Activated T-cell treated with anti-CD3 and anti-CD28 coated beads for 4 hours (primary cell): ENCODE results near the gene COL4A6.

Experiments used
- DNase-seq: peaks from one replicate; pipeline ENCODE4 v3.0.0-alpha.2; 2020

Gene COL4A6

GRCh38 chrX:108323751-108324150 is 114.5 kb downstream of the COL4A6 start:
- DNase-seq, result no peak

GRCh38 chrX:108322234-108322633 is 116.0 kb downstream of the COL4A6 start:
- DNase-seq, result no peak

GRCh38 chrX:108316456-108316855 is 121.8 kb downstream of the COL4A6 start:
- no peak for DNase-seq

GRCh38 chrX:108313669-108314068 is 124.6 kb downstream of the COL4A6 start:
- no peak for DNase-seq

- no peak for DNase-seq
Measured at GRCh38 chrX:108312957-108313356, 125.3 kb downstream of the COL4A6 start.

- no peak for DNase-seq
Measured at GRCh38 chrX:108312011-108312410, 126.2 kb downstream of the COL4A6 start.

- DNase-seq, result no peak
Measured at GRCh38 chrX:108310506-108310905, 127.7 kb downstream of the COL4A6 start.

- DNase-seq, result no peak
Measured at GRCh38 chrX:108309144-108309543, 129.1 kb downstream of the COL4A6 start.

GRCh38 chrX:108307132-108308085 is 130.8 kb downstream of the COL4A6 start:
- DNase-seq, result no peak

- DNase-seq, result no peak
Measured at GRCh38 chrX:108306086-108306485, 132.1 kb downstream of the COL4A6 start.

GRCh38 chrX:108304757-108305156 is 133.5 kb downstream of the COL4A6 start:
- no peak for DNase-seq

- no peak for DNase-seq
Measured at GRCh38 chrX:108304210-108304609, 134.0 kb downstream of the COL4A6 start.

GRCh38 chrX:108303682-108304081 is 134.5 kb downstream of the COL4A6 start:
- DNase-seq, result no peak

- no peak for DNase-seq
Measured at GRCh38 chrX:108299704-108300103, 138.5 kb downstream of the COL4A6 start.

- DNase-seq, result no peak
Measured at GRCh38 chrX:108299101-108299591, 139.1 kb downstream of the COL4A6 start.

GRCh38 chrX:108298165-108298602 is 140.0 kb downstream of the COL4A6 start:
- DNase-seq, result no peak

- DNase-seq, result no peak
Measured at GRCh38 chrX:108297290-108297689, 140.9 kb downstream of the COL4A6 start.

GRCh38 chrX:108292053-108292452 is 146.2 kb downstream of the COL4A6 start:
- no peak for DNase-seq

GRCh38 chrX:108285918-108286317 is 152.3 kb downstream of the COL4A6 start:
- DNase-seq, result no peak

- DNase-seq, result no peak
Measured at GRCh38 chrX:108285356-108285755, 152.9 kb downstream of the COL4A6 start.

- DNase-seq, result no peak
Measured at GRCh38 chrX:108275732-108276131, 162.5 kb downstream of the COL4A6 start.

- no peak for DNase-seq
Measured at GRCh38 chrX:108271397-108271787, 166.8 kb downstream of the COL4A6 start.

- DNase-seq, result no peak
Measured at GRCh38 chrX:108270739-108271396, 167.4 kb downstream of the COL4A6 start.

- DNase-seq, result no peak
Measured at GRCh38 chrX:108270280-108270679, 167.9 kb downstream of the COL4A6 start.
